ENCODE measurements around the gene NYAP2. TPM values are rescaled to one million over a fixed set of nuclear protein-coding genes. Genes with fewer than 3 reads are reported as not detected.
A peak's percentile ranks its signal among the peaks of the same experiment; 100 is the strongest.

The NYAP2 gene
- total RNA-seq, 2 experiments from 2014 or later, result 0.09 TPM; not detected in 1

- no peak for TF ChIP-seq EZH2phosphoT487 (IDR thresholded peaks at IDR 0.05; ENCODE audit: borderline replicate concordance, low read depth, low read length)
- TF ChIP-seq CTCF (conservative IDR thresholded peaks at IDR 0.05; ENCODE audit: low read length), result no peak
- BruUV-seq (replicated peaks), result no TSS peak
- Histone ChIP-seq H3K4me3 (ENCODE audit: low read depth, low read length, poor library complexity, severe bottlenecking) (no peak overlapping the region), H3K4me1 (ENCODE audit: insufficient read depth, low read length, poor library complexity, severe bottlenecking) (no peaks in the 10 kb centered on the region), H3K4me2 (ENCODE audit: low read length) (peak overlapping the region; percentile 28; the same call in 1 of the 2 replicates), H3K27ac (ENCODE audit: low read depth, low read length, poor library complexity, severe bottlenecking) (no peak overlapping the region), H3K36me3 (ENCODE audit: insufficient read depth, low read length) (no peaks in the 10 kb centered on the region), H4K20me1 (ENCODE audit: insufficient read depth, low read length) (no peaks in the 10 kb centered on the region), H3K9me3 (ENCODE audit: low read length) (no peaks in the 10 kb centered on the region), H3K79me2 (ENCODE audit: insufficient read depth, low read depth, low read length) (no peaks in the 10 kb centered on the region), H2AFZ (ENCODE audit: low read length) (no peak overlapping the region; the same call in 1 of the 2 replicates), H3K9me2 (ENCODE audit: insufficient read depth, low read length) (no peaks in the 10 kb centered on the region)
- intact Hi-C loops (cut with micrococcal nuclease; ENCODE audit: unreplicated experiment), result no loop called here
- DNase-seq (ENCODE audit: low spot score), result no peak
- ChIA-PET POLR2A (interaction anchor here (1.3 kb wide), 1 partner anchor 23 kb away, joined by 3 read pairs; no protein-coding TSS in a partner anchor), CTCF (ENCODE audit: unreplicated experiment) (no interaction called here)
Measured at GRCh38 chr2:225464346-225465025, 65.0 kb downstream of the NYAP2 start.

- no TSS peak for BruUV-seq (replicated peaks)
- intact Hi-C loops (cut with micrococcal nuclease; ENCODE audit: unreplicated experiment), result no loop called here
- Histone ChIP-seq H3K79me2 (ENCODE audit: insufficient read depth, low read depth, low read length) (no peaks in the 10 kb centered on the region), H3K9me2 (ENCODE audit: insufficient read depth, low read length) (no peaks in the 10 kb centered on the region), H2AFZ (ENCODE audit: low read length) (no peak overlapping the region), H4K20me1 (ENCODE audit: insufficient read depth, low read length) (no peaks in the 10 kb centered on the region), H3K36me3 (ENCODE audit: insufficient read depth, low read length) (no peaks in the 10 kb centered on the region), H3K27ac (ENCODE audit: low read depth, low read length, poor library complexity, severe bottlenecking) (no peak overlapping the region), H3K4me1 (ENCODE audit: insufficient read depth, low read length, poor library complexity, severe bottlenecking) (no peaks in the 10 kb centered on the region), H3K4me2 (ENCODE audit: low read length) (no peak overlapping the region), H3K9me3 (ENCODE audit: low read length) (no peaks in the 10 kb centered on the region), H3K4me3 (ENCODE audit: low read depth, low read length, poor library complexity, severe bottlenecking) (no peak overlapping the region)
- TF ChIP-seq EZH2phosphoT487 (IDR thresholded peaks at IDR 0.05; ENCODE audit: borderline replicate concordance, low read depth, low read length) (no peak), CTCF (conservative IDR thresholded peaks at IDR 0.05; ENCODE audit: low read length) (no peak)
- POLR2A ChIA-PET, result no interaction called here
- no peak for DNase-seq (ENCODE audit: low spot score)
- CTCF ChIA-PET (ENCODE audit: unreplicated experiment), result no interaction called here
Measured at GRCh38 chr2:225465827-225466226, 66.3 kb downstream of the NYAP2 start.

GRCh38 chr2:225466891-225467604 lies 67.5 kb downstream of the NYAP2 start:
- intact Hi-C loops (cut with micrococcal nuclease; ENCODE audit: unreplicated experiment), result no loop called here
- Histone ChIP-seq H3K4me1 (ENCODE audit: insufficient read depth, low read length, poor library complexity, severe bottlenecking) (no peaks in the 10 kb centered on the region), H3K9me3 (ENCODE audit: low read length) (no peaks in the 10 kb centered on the region), H3K27ac (ENCODE audit: low read depth, low read length, poor library complexity, severe bottlenecking) (no peak overlapping the region), H3K4me3 (ENCODE audit: low read depth, low read length, poor library complexity, severe bottlenecking) (no peak overlapping the region), H3K36me3 (ENCODE audit: insufficient read depth, low read length) (no peaks in the 10 kb centered on the region), H4K20me1 (ENCODE audit: insufficient read depth, low read length) (no peaks in the 10 kb centered on the region), H3K9me2 (ENCODE audit: insufficient read depth, low read length) (no peaks in the 10 kb centered on the region), H3K79me2 (ENCODE audit: insufficient read depth, low read depth, low read length) (no peaks in the 10 kb centered on the region), H3K4me2 (ENCODE audit: low read length) (no peak overlapping the region), H2AFZ (ENCODE audit: low read length) (no peak overlapping the region)
- no TSS peak for BruUV-seq (replicated peaks)
- TF ChIP-seq EZH2phosphoT487 (IDR thresholded peaks at IDR 0.05; ENCODE audit: borderline replicate concordance, low read depth, low read length) (no peak), CTCF (conservative IDR thresholded peaks at IDR 0.05; ENCODE audit: low read length) (no peak)
- no peak for DNase-seq (ENCODE audit: low spot score)
- POLR2A ChIA-PET, result no interaction called here
- CTCF ChIA-PET (ENCODE audit: unreplicated experiment), result no interaction called here

Measured in OCI-LY7 (cell line).